Cerebellar nuclear complex (tissue), 1 donor: Measurements from ENCODE around the gene MON1A.
A peak's percentile ranks its signal among the peaks of the same experiment; 100 is the strongest.
"Not testable (repeated sequence)": the region's sequence is repeated elsewhere in the genome, so short reads cannot be mapped to it uniquely, and the experiment has no call there.

Source experiments
- DNase-seq, 2 experiments: peaks; one replicate each; lab custom pipeline; 2025; lab: John Stamatoyannopoulos, UW

Gene MON1A

DNA sequence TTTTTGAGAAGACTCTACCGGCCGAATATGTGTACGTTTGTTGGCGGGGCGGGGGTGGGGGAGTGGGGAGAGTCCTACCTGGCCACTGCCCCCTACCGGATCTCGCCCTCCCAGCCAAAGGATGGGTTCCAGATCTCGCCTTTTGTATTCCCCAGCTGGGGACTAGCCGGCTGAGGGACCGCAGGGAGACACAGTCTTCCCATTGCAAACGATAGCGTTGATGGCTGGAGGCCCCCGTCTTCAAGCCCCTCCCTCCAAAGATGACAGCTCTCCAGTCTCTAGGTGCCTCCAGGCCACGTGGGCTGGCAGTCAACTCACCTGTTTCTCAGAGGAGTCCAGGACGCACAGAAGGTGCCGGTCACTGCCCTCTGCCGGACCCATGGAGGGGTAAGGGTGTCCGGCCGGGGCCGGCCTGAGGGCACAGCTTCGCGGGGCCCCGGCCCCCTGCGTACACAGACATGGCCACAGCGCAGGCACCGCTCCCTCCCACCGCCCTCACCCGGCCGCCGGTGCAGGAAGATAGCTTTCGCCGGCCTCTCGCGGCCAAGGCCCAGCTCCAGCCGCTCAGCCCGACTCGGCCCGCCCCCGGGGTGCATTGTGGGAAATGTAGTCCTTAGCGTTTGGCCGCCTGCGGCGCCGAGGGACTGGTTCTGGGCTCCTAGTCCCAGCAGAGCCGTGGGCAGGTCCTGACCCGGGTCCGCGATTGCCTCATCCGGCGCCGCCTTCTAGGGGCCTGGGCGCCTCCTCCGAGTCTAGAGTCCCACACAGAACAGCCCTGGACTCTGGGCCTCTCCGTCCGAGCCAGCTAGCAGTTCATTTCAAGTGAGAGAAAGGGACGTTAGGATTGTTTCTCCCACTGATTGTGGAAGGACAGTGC lies at the start of gene MON1A:
MON1A (minus strand) TSS at position 521 of the 877 bp plus-strand sequence. CDS start 16,465 bp downstream, outside the sequence.
- peak; percentile 51 to 66 for DNase-seq

DNA sequence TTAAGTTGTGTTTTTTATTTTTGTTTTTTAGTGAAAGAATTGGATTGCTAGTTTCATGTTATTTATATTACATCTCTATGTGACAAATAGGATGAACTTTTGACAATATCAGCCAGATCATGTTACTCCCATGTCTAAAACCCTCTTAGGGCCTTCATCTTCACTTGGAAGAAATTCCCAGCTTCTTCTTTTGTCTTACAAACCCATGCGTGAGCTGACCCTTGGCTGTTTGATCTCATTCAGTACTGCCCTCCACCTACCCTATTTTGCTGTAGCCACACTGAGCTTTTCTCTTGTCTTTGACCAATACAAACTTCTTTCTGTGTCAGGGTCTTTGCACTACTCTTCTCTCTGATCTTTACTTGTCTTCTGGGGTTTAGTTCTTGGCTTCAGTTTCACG lies 47.3 kb upstream of the MON1A start:
- no peak for DNase-seq

DNA sequence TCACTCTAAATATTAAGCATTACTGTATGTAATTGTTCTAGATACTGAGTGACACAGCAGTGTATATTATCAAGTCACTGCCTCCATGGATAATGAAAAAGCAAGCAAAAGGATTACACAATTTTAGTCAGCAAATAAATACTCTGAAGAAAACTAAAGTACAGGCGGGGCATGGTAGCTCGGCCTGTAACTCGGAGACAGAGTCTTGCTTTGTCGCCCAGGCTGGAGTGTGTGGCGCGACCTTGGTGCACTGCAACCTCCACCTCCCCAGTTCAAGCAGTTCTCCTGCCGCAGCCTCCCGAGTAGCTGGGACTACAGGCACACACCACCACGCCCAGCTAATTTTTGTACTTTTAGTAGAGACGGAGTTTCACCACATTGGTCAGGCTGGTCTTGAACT lies 43.0 kb upstream of the MON1A start:
- DNase-seq = no peak

DNA sequence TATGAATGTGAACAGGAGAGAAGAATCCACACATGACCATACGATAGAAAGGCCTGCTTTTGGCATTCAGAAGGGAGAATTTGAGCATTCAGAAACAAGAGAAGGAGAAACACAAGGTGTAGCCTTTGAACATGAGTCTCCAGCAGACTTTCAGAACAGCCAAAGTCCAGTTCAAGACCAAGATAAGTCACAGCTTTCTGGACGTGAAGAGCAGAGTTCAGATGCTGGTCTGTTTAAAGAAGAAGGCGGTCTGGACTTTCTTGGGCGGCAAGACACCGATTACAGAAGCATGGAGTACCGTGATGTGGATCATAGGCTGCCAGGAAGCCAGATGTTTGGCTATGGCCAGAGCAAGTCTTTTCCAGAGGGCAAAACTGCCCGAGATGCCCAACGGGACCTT lies 38.7 kb upstream of the MON1A start:
- DNase-seq = no peak

DNA sequence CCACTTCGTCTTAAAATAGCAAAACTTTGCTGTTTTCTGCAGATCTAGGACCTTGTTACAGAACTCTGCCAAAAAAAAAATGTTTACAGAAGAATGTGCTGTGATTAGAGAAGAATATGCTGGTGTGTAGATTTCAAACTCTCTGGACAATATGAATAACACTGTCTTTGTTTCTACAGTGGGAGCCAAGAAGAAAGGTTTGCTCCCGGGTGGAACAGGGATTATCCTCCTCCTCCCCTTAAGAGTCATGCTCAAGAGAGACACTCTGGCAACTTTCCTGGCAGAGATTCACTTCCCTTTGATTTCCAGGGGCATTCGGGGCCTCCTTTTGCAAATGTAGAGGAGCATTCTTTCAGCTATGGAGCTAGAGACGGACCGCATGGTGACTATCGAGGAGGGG lies 37.7 kb upstream of the MON1A start:
- DNase-seq = no peak

DNA sequence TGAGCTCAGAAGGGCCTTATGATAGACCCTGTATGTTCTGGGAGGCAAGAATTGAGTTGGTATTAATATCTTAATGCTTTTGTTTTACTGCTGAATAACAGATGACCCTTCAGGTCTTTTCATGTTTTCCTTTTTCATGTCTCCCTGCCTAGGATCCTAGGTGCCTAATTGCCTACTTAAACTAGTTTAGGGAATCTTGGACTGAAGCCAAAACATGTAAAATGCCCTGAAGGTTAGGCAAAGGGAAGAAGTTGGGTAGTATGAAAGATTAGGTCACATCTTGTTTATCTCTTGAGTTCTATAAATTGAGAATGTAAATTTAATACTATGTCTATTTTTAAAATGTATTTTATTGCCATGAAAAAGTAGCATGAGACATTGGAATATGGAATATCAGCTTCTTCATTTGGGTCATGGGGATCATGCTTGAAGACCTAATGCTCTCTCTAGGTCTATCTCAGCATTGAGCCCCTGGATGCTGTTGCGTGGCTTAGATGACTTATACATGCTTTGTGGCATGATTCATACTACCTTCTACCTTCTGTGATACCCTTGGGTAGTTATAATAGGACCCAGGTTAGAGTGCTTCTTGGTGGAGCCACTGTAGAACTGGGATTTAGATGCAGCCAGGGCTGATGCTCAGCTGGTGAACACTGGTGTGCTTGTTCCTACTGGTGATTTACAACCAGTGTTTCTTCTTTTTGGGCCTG lies 36.8 kb upstream of the MON1A start:
- no peak for DNase-seq

DNA sequence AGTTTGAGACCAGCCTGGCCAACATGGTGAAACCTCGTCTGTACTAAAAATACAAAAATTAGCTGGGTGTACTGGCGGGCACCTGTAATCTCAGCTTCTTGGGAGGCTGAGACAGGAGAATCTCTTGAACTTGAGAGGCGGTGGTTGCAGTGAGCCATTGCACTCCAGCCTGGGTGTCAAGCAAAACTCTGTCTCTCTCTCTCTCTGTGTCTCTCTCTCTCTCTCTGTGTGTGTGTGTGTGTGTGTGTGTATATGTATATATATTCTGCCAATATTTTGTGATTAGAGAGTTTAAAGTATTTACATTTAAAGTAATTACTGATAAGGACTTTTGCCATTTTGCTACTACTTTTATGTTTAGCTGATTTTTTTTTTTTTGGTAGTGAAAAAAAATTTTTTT lies 26.0 kb upstream of the MON1A start:
- DNase-seq = no peak

DNA sequence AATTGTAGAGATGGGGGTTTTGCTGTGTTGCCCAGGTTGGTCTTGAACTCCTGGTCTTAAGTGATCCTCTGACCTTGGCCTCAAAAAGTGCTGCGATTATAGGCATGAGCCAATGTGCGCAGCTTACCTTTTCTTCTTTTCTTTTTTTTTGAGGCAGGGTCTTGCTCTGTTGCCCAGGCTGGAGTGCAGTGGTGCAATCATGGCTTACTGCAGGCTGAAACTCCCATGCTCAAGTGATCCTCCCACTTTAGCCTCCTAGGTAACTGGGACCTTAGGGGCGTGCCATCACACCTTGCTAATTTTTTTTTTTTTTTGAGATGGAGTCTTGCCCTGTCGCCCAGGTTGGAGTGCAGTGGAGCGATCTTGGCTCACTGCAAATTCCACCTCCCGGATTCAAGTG lies 23.3 kb upstream of the MON1A start:
- no peak for DNase-seq

- DNase-seq = no peak
Measured at GRCh38 chr3:49942651-49943050, 13.0 kb upstream of the MON1A start.

GRCh38 chr3:49940667-49941249 lies 11.1 kb upstream of the MON1A start:
- DNase-seq = no peak

GRCh38 chr3:49939858-49940666 lies 10.5 kb upstream of the MON1A start, which contains the start of gene RBM6:
Gene RBM6, plus strand, starts transcription at chr3:49940150. Its CDS starts 22,492 bp downstream, at chr3:49962642.
- DNase-seq = peak; percentile 92 to 97

DNA sequence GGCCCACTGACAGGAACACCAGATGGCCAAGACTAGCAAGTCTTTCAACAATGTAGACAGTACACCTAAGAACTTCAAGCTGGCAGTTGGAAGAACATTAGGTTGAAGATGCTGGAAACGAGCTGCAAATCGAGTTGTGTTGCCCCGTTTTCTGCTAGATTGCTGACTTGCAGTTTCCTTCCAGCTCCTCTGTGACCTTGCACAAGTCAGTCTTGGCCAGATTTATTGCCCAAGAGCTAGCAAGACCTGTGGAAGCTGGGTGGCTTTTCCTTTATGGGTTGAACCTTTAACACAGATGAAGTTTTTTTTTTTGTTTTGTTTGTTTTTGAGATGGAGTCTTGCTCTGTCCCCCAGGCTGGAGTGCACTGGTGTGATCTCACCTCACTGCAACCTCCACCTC lies 7.5 kb upstream of the MON1A start:
- DNase-seq = no peak

DNA sequence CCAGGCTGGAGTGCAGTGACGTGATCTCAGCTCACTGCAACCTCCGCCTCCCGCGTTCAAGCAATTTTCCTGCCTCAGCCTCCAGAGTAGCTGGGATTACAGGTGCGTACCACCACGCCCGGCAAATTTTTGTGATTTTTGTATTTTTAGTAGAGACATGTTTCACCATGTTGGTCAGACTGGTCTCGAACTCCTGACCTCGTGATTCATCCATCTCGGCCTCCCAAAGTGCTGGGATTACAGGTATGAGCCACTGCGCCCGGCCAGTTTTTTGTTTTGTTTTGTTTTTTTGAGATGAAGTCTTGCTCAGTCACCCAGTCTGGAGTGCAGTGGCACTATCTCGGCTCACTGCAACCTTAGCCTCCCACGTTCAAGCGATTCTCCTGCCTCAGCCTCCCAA lies 2.7 kb upstream of the MON1A start:
- not testable (repeated sequence) for DNase-seq

GRCh38 chr3:49930922-49931321 lies 1.3 kb upstream of the MON1A start:
- no peak for DNase-seq

GRCh38 chr3:49930168-49930690 lies 618 bp upstream of the MON1A start:
- no peak for DNase-seq

GRCh38 chr3:49928481-49929017 lies 1.1 kb downstream of the MON1A start:
- DNase-seq = no peak

DNA sequence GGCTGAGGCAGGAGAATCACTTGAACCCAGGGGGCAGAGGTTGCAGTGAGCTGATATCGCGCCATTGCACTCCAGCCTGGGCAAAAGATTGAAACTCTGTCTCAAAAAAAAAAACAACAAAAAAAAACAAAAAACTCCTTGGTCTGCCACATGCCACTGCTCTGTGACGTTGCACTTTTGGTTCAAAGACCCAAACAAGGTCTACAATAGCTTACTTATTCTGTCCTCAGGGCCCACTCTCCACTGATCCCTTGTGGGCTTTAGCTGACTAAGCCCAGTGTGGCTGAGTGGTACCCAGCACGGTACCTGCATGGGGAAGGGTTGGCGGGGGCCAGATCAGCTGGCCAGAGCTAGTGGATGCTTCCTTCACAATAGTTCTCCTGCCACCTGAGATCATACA lies 1.8 kb downstream of the MON1A start:
- DNase-seq = no peak

GRCh38 chr3:49926117-49926728 lies 3.4 kb downstream of the MON1A start:
- DNase-seq = no peak

GRCh38 chr3:49925485-49925884 lies 4.1 kb downstream of the MON1A start:
- DNase-seq = no peak

GRCh38 chr3:49924683-49925082 lies 4.9 kb downstream of the MON1A start:
- no peak for DNase-seq
